ENCODE data around the gene LSMEM2.

DNA sequence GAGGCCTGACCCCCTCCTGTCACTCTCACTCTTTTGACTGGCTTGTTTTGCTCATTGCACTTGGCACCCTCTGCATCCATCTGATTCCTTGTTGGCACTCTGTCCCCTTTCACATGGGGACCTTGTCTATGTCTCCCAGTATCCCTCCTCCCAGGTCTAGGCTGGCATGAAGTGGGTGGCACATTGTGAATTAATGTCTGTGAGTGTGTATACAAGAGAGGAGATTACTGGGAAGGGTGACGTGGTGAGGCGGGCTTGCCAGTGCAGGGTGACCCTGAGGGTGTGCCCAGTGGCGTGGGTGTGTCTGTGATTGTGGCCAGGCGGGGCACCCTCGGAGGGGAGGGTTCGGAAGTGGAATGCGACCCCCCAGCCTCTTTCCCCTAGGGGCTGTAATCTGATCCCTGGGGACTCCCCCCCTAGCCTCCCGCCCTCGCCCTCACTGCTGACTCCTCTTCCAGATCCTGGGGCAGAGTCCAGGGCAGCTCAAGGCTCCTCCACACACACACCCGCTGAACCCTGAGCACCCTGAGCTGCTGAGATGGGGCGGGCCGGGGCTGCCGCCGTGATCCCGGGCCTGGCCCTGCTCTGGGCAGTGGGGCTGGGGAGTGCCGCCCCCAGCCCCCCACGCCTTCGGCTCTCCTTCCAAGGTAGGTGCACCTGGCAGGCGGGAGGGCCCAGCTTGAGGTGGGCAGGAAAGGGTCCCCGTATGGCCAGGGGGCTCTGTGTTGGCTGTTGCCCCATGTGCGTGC lies 10.0 kb upstream of the LSMEM2 start, which contains the start of gene SEMA3B:
- TF ChIP-seq, protein P1, sequence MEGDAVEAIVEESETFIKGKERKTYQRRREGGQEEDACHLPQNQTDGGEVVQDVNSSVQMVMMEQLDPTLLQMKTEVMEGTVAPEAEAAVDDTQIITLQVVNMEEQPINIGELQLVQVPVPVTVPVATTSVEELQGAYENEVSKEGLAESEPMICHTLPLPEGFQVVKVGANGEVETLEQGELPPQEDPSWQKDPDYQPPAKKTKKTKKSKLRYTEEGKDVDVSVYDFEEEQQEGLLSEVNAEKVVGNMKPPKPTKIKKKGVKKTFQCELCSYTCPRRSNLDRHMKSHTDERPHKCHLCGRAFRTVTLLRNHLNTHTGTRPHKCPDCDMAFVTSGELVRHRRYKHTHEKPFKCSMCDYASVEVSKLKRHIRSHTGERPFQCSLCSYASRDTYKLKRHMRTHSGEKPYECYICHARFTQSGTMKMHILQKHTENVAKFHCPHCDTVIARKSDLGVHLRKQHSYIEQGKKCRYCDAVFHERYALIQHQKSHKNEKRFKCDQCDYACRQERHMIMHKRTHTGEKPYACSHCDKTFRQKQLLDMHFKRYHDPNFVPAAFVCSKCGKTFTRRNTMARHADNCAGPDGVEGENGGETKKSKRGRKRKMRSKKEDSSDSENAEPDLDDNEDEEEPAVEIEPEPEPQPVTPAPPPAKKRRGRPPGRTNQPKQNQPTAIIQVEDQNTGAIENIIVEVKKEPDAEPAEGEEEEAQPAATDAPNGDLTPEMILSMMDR (IDR thresholded peaks at IDR 0.05; ENCODE audit: poor library complexity), result no peak
- no peak for TF ChIP-seq EZH2phosphoT487 (IDR thresholded peaks at IDR 0.05; ENCODE audit: low read depth, severe bottlenecking, unreplicated experiment)

Data from hepatocyte (in vitro differentiated cells).